Activated T-cell treated with anti-CD3 and anti-CD28 coated beads for 48 hours (primary cell): ENCODE measurements around the gene SIRT2.
"Not testable (repeated sequence)": the region's sequence is repeated elsewhere in the genome, so short reads cannot be mapped to it uniquely, and the experiment has no call there.

Source experiments
- DNase-seq: peaks from one replicate; pipeline ENCODE4 v3.0.0-alpha.2; 2020; ENCODE audit warnings: low read depth

SIRT2 gene

GRCh38 chr19:38867171-38867780 is 32.1 kb downstream of the SIRT2 start:
- DNase-seq: no peak

GRCh38 chr19:38862321-38863059 is 36.9 kb downstream of the SIRT2 start:
- DNase-seq: no peak

GRCh38 chr19:38861368-38861767 is 38.0 kb downstream of the SIRT2 start:
- DNase-seq: no peak

- DNase-seq: not testable (repeated sequence)
These were observed 39.7 kb downstream of the SIRT2 start for GRCh38 chr19:38859631-38860204.

- no peak for DNase-seq
These were observed 42.6 kb downstream of the SIRT2 start for GRCh38 chr19:38856813-38857212.

GRCh38 chr19:38855751-38856150 is 43.7 kb downstream of the SIRT2 start:
- not testable (repeated sequence) for DNase-seq

GRCh38 chr19:38854961-38855360 is 44.5 kb downstream of the SIRT2 start:
- not testable (repeated sequence) for DNase-seq

GRCh38 chr19:38853214-38853613 is 46.2 kb downstream of the SIRT2 start:
- no peak for DNase-seq

GRCh38 chr19:38852231-38853044 is 47.0 kb downstream of the SIRT2 start:
- peak; percentile 57 for DNase-seq

GRCh38 chr19:38851622-38852230 is 47.7 kb downstream of the SIRT2 start:
- peak; percentile 92 for DNase-seq

- DNase-seq: no peak
These were observed 48.3 kb downstream of the SIRT2 start for GRCh38 chr19:38850976-38851621.

GRCh38 chr19:38850436-38850975 is 48.9 kb downstream of the SIRT2 start:
- peak; percentile 98 for DNase-seq

- DNase-seq: peak; percentile 99
These were observed 49.5 kb downstream of the SIRT2 start, which contains the start of gene HNRNPL for GRCh38 chr19:38849860-38850435. TSS of gene HNRNPL (minus strand) at chr19:38849986. CDS start at chr19:38849966, 20 bp downstream.

GRCh38 chr19:38849147-38849859 is 50.1 kb downstream of the SIRT2 start:
- peak; percentile 99 for DNase-seq

GRCh38 chr19:38848299-38849146 is 50.9 kb downstream of the SIRT2 start:
- DNase-seq: no peak

- DNase-seq: no peak
These were observed 53.3 kb downstream of the SIRT2 start for GRCh38 chr19:38846097-38846496.

- DNase-seq: no peak
These were observed 53.9 kb downstream of the SIRT2 start for GRCh38 chr19:38845374-38846024.

GRCh38 chr19:38844093-38844686 is 55.2 kb downstream of the SIRT2 start:
- DNase-seq: no peak
